Inflammatory macrophage (primary cell): ENCODE measurements around the gene SPTBN2.

ENCODE experiments used
- DNase-seq, 2 donors: peaks; one replicate each; pipeline ENCODE4 v3.0.0-alpha.2; 2020 to 2022

The SPTBN2 gene

GRCh38 chr11:66723693-66724092, 5.3 kb downstream of the SPTBN2 start:
- no peak for DNase-seq

DNA sequence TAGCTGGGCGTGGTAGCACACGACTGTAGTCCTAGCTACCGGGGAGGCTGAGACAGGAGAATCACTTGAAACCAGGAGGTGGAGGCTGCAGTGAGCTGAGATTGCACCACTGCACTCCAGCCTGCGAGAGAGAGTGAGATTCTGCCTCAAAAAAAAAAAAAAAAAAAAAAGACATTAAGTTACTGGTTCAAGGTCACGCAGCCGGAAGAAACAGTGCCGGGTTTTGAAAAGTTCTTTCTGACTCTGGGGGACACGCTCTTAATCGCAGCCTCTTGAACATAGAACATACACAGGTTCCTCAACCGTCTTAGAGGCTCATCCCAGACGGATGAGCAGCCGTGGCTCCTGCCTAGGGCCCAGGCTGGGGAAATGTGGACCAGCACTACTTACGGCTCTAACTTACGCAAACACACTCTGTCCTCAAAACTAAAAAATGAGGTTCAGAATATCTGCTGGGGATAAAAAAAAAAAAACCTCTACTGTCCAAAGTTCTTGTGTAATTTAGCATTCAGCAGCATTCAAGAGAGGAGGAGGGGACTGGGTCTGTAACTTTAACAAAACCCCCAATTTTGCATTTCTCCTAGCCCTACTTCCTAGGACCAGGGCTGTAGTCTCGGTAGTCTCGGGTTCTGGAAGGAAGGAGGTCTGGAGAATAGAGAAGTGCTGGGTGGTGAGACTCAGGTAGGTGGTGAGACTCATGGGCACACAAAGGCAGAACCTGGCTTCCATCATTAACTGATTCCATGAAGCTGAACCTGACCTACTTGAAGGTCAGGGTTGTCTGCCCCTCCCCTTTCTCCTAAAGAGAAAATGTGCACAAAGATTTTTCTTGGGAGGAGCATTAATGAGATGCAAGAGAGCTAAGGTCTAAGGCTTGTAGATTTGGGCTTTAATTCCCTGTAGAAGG, 6.0 kb downstream of the SPTBN2 start:
- no peak for DNase-seq

- DNase-seq, result no peak
Measured at GRCh38 chr11:66721939-66722338, 7.1 kb downstream of the SPTBN2 start.

GRCh38 chr11:66720899-66721470, 8.0 kb downstream of the SPTBN2 start:
- peak in 1 of 2 donors; percentile 11 for DNase-seq

- DNase-seq, result peak; percentile 69 to 90
Measured at GRCh38 chr11:66720223-66720898, 8.7 kb downstream of the SPTBN2 start.

GRCh38 chr11:66719111-66719872, 9.7 kb downstream of the SPTBN2 start:
- peak in 1 of 2 donors; percentile 17 for DNase-seq

- DNase-seq, result no peak
Measured at GRCh38 chr11:66718320-66718971, 10.6 kb downstream of the SPTBN2 start.

DNA sequence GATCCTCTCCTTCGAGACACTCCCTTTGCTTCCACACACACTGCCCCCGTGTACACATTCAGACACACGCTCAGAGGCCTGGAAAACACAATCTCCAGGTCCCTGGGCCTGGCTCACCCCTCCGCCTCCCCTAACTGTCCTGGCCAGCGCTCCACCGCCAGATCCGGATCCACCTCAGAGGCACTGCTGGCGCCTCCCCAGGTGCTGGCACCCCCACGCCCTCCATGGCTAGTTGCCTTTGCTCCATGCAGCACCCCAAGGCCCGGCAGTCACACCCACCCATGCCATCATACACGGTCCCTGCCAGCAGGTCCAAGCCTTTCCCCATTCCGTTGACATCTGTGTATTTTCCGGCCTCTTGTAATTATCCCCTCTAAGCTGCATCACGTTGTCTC, 11.1 kb downstream of the SPTBN2 start:
- DNase-seq, result no peak

DNA sequence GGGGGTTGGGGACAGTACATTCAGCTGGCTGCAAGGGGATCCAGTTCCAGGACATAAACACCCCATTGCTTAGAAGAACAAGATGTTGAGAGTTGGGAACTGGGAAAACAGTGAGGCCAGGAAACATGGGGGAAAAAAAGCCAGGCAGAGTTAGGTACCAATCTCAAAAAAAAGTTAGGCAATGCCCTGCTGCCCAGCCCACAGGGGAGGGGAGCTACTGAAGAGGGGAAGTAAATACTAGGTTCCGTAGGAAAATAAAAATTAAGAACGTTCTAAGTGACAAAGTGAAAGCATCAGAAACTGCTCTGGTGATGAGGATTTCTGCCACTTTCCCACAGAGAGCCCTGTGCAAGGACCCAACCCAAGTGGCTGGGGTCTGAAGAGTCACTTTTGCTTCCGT, 12.0 kb downstream of the SPTBN2 start:
- peak; percentile 4 to 19 for DNase-seq

DNA sequence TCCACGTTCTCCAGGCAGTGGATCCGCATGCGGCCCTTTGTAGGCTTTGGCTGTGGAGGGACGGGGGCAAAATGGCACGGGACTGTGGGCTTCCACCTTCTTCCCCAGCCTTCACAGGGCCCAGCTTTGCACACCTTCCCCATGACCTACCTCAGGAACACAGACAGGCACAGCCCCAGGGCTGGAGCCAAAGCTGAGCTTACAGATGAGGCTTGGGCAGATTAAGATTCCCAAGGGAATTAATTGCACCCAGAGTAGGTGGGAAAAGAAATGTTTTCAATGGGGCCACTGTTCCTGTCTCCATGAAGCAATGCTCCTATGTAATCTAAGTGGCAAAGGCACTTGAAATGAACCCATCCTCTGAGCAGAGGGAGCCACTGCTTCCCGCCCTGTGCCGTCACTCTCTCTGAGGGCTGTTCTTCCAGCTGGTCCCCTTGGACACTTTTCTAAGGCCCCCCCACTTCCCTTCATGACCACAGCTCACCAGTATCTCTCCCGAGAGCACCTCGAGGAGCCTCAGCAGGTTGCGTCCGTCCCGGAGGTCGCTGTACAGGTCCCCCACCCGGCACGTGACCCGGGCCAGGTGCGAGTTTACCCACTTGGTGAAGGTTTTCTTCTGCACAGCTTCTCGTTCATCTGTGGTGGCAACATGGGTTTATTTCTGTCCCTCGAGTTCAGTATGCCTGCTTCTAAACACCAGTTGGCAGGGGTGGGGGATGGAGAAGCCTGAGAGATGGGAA, 13.5 kb downstream of the SPTBN2 start:
- DNase-seq, result no peak

- DNase-seq, result no peak
Measured at GRCh38 chr11:66713746-66714480, 15.1 kb downstream of the SPTBN2 start.

- DNase-seq, result no peak
Measured at GRCh38 chr11:66710384-66710930, 18.6 kb downstream of the SPTBN2 start.

GRCh38 chr11:66708701-66709100, 20.3 kb downstream of the SPTBN2 start:
- no peak for DNase-seq

GRCh38 chr11:66708094-66708493, 20.9 kb downstream of the SPTBN2 start:
- DNase-seq, result no peak

DNA sequence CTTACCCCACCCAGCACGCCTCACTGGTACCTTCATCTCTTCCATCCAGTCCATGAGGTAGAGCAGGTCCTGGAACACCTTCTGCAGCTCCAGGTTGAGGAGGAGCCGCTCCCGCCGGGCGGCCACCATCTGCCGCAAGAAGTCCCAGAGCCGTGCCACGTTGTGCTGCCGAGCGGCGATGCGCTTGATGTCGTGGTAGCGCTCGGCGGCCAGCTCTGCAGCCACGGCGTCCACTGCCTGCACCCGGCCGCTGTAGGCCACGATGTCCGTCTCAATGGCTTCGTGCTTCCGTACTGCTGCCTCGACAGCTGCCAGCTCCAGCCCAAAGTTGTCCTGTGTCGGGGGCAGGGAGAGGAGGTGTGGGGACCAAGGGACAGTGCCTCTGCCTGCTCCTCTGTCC, 21.5 kb downstream of the SPTBN2 start:
- no peak for DNase-seq

GRCh38 chr11:66706989-66707388, 22.0 kb downstream of the SPTBN2 start:
- no peak for DNase-seq

DNA sequence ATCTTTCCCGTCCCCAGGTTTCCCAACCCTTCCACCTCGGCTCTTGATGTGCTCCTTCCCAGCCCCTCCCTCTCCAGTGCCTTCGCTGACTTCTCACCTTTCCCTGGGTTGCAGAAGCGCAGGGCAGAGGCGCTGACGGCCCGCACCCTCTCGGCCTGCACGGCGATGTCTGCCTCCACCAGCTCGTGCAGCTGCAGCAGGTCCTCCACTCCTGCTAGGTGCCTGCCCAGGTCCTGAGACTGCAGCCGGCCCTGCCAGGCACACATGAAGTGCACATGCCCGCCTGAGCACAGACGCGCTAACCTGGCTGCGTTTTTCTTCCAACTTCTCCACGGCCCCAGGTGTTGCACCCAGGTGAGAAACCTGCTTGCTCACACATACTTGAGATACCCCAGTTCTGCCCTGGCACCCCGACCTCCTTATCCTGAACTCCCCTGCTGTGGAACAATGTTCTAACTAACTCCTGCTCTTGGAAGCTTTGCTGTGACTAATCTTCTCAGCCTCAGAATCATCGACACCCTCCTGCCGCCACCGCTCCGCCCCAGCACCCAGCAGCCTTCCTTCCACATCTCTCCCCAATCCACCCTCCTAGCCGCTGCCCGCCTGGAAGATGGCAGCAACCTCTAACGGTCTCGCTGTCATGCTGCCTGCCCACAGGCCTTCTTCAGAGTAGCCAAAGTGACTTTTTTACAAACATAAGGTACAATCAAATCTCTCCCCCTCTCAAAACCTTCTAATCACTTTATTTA, 23.3 kb downstream of the SPTBN2 start:
- DNase-seq, result no peak

GRCh38 chr11:66704659-66705360, 24.2 kb downstream of the SPTBN2 start:
- no peak for DNase-seq
